NCI-H510A treated with DMSO at 0.1 percent for 48 hours (cell line): Measurements from ENCODE around the gene POU6F2.

Source experiments
- DNase-seq: peaks from one replicate; lab custom pipeline; 2025; lab: John Stamatoyannopoulos, UW

The POU6F2 gene

DNA sequence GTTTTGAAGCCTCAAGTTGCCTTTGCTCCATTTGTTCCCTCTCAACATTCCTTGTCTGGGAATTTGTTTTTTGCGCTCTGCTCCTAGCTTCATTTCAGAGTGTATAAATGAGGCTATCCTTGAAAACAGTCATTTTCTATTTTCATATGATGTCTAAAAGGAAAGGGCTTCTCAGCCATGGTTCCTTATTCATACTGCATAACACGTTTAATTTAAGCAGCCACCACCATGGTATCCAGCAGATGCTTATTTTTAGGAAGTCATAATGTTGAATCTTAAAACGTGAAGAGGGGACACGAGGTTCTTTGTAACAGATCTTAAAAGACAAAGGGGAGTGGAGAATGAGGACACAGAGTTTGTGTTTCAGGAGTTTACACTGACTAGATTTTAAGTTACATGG lies 14.5 kb downstream of the POU6F2 start:
- DNase-seq = no peak

DNA sequence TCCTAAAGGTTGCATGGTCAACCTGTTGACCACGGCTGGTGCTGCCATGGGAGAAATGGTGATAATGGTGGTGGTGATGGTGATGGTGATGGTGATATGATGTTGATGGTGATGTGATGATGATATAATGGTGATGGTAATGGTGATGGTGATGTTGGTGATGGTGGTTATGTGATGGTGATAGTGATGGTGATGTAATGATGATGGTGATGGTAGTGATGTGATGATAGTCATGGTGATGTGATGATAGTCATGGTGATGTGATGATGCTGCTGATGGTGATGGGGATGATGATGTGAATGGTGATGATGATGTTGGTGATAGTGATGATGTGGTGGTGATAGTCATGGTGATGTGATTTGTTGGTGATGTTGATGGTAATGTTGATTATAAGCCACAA lies 23.9 kb downstream of the POU6F2 start:
- DNase-seq = no peak

DNA sequence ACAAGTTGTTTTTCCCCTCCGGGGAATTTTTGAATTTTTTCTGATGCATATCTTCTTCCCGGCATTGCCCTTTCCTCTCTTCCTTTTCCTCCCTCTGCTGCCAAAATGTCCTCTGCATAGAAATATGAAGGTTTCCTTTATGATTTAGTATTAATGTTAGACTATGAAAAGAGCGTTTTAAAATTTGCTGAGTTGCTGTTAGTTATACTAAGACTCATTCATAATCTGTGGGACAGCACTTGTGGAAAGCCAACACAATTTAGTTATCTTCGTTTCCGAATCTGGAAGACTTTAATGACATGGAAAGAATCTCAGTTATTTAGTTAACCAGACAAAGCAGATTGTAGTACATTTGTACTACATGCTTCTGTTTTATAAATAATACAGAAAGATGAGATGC lies 25.0 kb downstream of the POU6F2 start:
- no peak for DNase-seq

- no peak for DNase-seq
Measured at GRCh38 chr7:39005036-39005435, 27.3 kb downstream of the POU6F2 start.

DNA sequence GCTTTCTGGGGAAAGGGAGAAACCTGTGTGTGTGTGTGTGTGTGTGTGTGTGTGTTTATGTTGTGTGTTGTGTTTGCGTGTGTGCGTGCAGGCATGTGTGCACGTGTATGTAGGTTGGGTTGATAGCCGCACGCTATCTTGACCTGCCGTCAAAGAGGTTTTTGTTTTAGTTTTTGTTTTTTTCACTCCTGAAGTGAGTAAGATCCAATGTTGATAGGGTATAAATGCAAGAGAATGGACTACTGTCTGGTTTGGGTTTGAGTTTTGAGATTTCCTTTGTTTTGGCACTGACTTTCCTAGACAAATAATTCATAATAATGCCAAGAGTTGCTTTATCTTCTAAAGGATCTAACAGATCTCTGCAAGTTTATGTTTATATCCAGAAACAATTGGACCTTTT lies 27.8 kb downstream of the POU6F2 start:
- DNase-seq = no peak

- DNase-seq = peak; percentile 40
Measured at GRCh38 chr7:39013049-39013939, 35.6 kb downstream of the POU6F2 start.

DNA sequence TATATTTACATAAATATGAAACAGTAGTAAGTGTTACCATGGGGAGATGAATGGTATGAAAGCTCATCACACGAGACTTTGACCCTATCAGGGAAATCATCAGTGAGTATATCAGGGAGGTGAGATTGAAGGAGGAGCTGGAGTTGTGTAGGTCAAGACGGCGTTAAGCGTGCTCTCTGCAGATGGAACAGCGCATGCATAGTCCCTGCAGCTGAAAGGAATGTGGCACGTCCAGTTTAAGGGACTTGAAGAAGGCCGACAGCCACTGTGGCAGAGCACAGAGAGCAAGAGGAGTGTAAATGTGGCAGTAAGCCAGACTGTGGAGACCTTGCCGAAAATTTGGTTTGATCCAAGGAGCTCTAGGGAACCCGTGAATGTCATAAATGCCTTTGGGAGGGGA lies 38.9 kb downstream of the POU6F2 start:
- peak; percentile 25 for DNase-seq

- no peak for DNase-seq
Measured at GRCh38 chr7:39017369-39017915, 39.7 kb downstream of the POU6F2 start.

- DNase-seq = no peak
Measured at GRCh38 chr7:39022796-39023195, 45.1 kb downstream of the POU6F2 start.

- no peak for DNase-seq
Measured at GRCh38 chr7:39027491-39027890, 49.8 kb downstream of the POU6F2 start.

DNA sequence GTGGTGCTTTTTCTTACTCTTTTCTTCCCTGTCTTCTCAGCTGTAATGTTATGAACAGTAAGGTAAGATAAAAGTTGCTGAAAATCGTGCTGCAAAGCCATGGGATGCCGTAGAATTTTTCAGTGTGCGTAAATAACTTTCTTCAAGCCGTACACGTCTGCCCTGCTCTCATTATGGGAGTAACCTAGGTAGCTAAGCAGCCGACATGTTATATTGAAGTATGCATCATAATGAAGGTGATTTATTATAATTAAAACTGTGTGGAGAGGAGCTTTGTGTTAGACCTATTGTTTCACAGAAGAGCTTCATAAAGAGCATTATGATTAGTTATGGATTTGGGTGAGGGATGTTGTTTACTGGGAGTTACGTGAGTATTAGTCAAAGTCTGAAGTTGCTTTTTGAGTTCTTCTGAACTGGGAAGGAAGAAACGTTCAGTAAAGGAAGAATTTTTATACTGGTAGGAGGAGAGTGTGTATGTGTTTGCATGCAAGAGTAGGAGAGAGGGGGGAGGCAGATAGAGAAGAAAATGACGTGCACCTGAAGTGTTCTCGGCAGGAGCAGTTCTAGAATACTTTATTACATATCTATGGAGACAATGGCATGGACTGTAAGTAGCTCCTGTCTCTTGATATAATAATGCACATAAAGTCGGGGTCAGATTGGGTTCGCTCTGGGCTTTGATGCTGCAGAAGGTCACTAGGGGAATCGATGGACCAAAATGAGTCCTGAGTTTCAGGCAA lies 56.3 kb downstream of the POU6F2 start:
- no peak for DNase-seq

DNA sequence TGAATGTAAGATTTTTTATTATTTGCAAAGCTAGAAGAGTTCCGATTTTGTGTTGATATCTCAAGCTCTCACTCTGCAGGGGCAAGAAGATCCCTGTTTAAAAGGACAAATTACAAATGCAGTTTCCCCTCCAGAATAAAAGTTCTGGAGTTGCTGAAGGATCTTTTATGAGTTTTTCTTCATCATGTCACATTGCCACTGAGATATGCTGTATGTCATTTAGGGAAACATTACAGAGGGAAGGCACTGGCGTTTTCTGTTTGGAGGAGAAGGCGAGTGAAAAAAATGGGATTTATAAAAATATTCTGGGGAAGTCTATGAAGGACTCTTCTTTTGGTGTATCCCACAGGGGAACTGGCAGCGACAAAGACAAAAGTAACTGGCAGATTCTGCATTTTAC lies 57.4 kb downstream of the POU6F2 start:
- no peak for DNase-seq

DNA sequence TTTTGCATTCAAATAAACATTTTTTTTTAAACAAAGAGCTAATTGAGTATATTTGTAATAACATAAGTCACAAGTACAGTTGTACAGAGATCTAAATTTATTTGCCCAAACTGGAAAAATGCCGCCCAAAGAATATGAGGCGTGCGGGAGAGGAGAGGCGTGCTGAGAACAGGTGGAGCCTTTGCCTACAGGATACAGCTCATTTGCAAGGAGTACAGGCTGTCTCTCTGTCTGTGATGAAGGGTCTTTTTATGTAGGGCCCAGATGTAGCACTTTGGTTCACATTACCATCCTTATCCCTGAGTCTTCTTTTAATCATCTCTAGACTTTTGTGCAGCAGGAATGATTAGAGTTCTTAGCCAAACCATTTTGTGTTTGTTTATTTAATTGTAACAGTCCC lies 58.2 kb downstream of the POU6F2 start:
- no peak for DNase-seq

DNA sequence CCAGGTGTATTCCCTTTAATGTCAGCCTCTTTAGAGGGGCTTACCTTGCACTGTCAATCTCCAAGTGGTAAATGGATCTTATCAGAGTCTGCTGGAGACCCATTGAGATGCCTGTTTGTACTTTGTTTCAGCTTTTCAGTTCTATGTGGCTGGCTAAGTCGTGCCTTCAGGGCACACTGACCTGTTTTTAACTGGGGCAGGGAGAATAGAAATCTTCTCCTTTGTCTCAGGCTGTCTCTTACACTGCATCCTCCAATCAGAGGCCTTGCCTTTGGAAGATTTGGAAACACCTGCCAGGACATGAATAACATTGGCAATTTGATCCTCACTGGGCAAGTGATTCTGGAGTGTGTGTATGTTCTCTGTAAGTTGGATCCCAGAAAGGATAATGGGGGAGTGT lies 65.0 kb downstream of the POU6F2 start:
- DNase-seq = peak; percentile 55

DNA sequence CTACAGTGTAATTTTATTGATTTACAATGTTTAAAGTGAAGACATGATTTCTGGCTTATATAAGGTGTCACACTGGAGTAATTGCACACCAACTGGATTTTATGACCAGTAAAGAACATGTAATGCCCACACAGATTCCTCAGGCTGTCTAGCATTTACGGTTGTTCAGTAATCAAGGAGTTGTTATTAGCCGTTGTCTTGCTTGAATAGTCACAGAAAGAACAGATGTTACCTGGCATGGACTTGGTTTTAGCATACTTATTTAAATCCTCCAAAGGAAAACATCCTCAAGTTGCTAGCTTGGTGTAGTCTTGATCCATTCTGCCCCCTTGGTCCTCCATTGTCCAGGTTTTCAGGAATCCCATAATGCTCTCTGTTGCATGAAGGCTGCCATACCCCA lies 65.8 kb downstream of the POU6F2 start:
- no peak for DNase-seq

DNA sequence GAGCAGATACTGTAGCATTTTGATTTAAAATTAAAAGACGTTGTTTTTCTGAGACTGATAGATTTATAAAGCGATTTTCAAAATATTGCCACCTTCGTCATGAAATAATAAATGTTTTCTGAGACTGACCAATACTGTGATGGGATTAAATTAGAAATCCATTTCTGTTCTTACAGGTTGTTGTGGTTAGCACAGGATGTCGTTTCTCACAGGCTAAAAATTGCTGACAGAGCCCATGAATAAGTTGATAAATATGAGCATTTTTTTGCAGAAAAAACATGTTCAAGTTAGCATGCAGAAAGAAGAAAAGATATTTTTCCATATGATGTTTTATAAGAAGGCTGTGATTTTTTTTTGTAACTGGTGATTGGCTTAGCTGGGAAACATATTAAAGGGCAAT lies 66.8 kb downstream of the POU6F2 start:
- DNase-seq = no peak

- no peak for DNase-seq
Measured at GRCh38 chr7:39045231-39045630, 67.5 kb downstream of the POU6F2 start.

GRCh38 chr7:39051279-39051678 lies 73.6 kb downstream of the POU6F2 start:
- no peak for DNase-seq

DNA sequence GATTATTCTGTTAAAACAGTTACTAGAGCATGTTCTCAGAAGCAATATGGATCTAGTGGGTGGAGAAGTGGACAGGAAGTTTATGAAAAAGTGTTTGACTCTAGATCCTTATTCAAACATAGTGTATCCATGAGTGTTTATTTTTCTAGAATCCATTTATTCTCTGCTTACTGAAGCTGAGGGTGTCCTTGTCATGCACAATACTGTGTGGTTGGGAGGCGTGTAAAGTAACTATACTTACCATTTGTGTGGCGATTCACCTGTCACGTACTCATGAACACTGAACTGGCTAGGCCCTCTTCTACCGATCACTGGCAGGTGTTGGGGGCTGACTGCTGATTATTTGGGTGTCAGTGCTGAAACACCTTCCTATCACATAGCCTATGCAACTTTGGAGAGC lies 74.0 kb downstream of the POU6F2 start:
- DNase-seq = peak; percentile 84

GRCh38 chr7:39054731-39055130 lies 77.0 kb downstream of the POU6F2 start:
- no peak for DNase-seq

- DNase-seq = no peak
Measured at GRCh38 chr7:39056153-39056552, 78.4 kb downstream of the POU6F2 start.

- no peak for DNase-seq
Measured at GRCh38 chr7:39062811-39063210, 85.1 kb downstream of the POU6F2 start.

DNA sequence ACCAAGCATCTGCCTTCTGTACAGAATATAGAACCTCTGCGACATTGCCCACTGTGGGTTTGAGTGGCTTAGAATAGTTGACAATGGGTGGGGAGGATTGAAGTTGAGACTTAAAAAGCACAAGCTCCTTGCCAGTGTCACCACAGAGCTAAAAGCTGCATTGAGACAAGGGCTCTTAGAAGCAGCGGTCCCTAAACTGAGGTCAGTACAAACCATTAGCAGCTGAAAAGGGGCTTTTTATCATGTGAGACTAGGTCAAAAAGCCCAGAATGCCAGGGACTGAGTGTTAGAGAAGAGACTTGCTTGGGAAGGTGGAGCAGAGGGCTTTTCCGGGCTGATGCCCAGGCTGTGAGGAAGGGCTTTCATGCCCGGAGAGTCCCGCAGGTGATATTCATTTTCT lies 91.3 kb downstream of the POU6F2 start:
- DNase-seq = no peak
